WI38 (cell line): ENCODE results near the gene EXPH5.

ENCODE experiments used
- H3K4me3 ChIP-seq: 2 replicates; pipeline ENCODE4 v1.5.1; 2011; ENCODE audit warnings: low read depth, mild to moderate bottlenecking, control low read depth, low read length
- CTCF ChIP-seq: IDR thresholded peaks from 2 replicates; pipeline ENCODE4 v1.5.1; 2012; ENCODE audit warnings: low read depth, mild to moderate bottlenecking, control low read depth, low read length

EXPH5 gene

DNA sequence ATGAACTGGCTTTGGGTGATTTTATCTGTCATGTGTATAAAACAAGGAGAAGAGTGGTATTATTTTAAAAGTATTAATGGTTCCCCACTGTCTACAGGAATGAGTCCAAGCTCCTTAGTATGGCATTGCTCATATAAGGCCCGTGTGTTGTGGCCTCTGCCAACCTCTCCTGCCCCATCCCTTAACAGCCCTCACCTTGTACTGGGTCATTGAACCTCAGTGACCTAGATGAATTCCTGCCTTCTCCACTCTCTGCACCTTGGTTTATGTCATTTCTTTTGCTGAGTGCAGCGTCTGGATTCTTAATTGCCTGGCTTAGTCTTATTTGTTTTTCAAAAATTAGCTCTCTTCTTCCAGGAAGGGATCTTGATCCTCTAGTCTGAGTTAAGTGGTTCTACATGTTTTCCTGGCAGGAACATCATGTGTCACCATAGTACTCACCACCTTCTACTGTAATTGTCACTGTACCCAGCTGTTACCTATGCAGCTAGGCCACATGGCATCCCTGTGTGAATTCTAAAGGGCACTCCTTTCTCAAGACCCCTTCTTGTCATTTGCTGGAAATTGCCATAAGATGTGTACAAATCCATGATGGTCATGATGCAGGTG lies 59.2 kb downstream of the EXPH5 start:
- TF ChIP-seq CTCF: no peak
- no peak overlapping the region for H3K4me3 ChIP-seq

DNA sequence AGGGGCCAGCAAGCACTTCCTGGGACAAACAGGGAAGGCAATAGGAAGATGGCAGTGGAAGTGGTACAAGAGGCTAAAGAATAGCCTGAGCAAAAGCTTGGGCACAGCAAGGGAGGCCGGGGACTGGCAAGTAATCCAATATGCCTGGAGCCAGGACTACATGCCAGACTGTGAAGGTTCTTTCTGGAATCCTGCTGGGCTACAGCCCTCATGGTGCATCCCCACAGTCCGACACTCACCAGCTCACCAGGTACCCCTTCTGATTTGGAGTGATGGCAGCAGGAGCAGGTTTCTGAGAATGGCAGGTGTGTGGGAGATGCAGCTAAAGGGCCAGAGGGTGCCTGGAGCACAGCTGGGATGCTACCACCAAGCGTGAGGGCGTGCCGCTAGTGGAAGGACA lies 63.1 kb downstream of the EXPH5 start:
- no peak overlapping the region for H3K4me3 ChIP-seq
- TF ChIP-seq CTCF: no peak

GRCh38 chr11:108527382-108527781 lies 66.2 kb downstream of the EXPH5 start:
- H3K4me3 ChIP-seq: no peak overlapping the region
- no peak for TF ChIP-seq CTCF

DNA sequence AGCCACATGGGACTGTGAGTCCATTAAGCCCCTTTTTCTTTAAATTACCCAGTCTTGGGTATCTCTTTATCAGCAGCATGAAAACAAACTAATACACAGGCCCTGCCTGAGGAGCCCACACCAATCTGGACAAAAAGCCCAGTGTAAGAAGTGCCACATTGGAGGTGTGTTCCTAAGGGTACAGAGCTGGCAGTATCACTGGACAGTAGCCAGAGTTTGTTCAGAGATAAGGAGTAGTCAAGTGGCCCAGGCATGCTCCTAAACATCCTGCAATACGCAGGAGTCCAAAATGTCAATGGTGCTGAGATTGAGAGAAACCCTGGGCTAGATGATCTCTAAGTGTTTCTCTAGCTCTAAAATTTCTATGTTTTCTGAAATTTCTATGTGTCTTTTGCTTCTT lies 68.4 kb downstream of the EXPH5 start:
- no peak for TF ChIP-seq CTCF

DNA sequence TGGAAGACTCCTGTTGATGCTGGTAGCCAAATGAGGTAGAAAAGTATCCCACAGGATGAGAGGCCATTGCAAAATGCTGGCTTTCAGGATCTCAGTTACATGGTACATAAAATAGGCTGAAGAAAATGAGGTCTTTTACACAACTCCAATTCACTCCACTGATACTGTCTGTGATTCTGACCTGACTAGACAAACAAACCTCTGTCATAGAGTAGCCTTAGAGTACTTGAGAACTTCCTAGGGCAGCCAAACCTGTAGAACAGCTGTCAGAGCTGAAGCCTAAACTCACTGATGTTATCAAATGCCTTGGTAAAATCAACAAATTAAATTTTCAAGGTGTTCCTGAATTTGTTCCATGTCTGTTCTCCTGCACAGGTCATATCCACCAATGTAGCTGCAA lies 69.1 kb downstream of the EXPH5 start:
- no peak for TF ChIP-seq CTCF
- no peak overlapping the region for H3K4me3 ChIP-seq

More for the DNA sequence above, 68.4 kb downstream of the EXPH5 start:
- no peak overlapping the region for H3K4me3 ChIP-seq

- no peak overlapping the region for H3K4me3 ChIP-seq
- TF ChIP-seq CTCF: no peak
These were observed 71.2 kb downstream of the EXPH5 start for GRCh38 chr11:108522318-108522717.

DNA sequence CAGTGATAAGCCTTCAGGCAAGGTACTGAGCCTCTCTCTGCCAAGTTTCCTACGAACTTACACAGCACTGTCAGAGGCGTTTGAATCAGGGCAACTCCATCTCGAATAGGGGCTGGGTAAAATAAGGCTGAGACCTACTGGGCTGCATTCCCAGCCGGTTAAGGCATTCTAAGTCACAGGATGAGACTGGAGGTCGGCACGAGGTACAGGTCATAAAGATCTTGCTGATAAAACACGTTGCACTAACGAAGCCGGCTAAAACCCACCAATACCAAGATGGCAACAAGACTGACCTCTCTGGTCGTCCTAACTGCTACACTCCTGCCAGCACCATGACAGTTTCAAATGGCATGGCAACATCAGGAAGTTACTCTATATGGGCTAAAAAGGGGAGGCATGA lies 75.0 kb downstream of the EXPH5 start:
- TF ChIP-seq CTCF: no peak
- H3K4me3 ChIP-seq: no peak overlapping the region
